ENCODE results near the gene FGF14. TPM values are rescaled to one million over a fixed set of nuclear protein-coding genes. Genes with fewer than 3 reads are reported as not detected.

FGF14 gene
- total and polyA plus RNA-seq, 2 experiments from 2014 or later, result 0.73 TPM; not detected in 1

GRCh38 chr13:102310691-102311418 lies 91.0 kb downstream of the FGF14 start:
- Histone ChIP-seq H4K20me1 (ENCODE audit: insufficient read depth, poor library complexity, severe bottlenecking) (no peaks in the 10 kb centered on the region), H3K4me2 (no peak overlapping the region), H3K9me2 (replicated peaks; ENCODE audit: insufficient read depth) (no peaks in the 10 kb centered on the region), H3K79me2 (no peaks in the 10 kb centered on the region), H3K36me3 (replicated peaks; ENCODE audit: insufficient read depth, low read depth) (no peaks in the 10 kb centered on the region), H3K4me1 (ENCODE audit: insufficient read depth) (no peaks in the 10 kb centered on the region), H2AFZ (no peak overlapping the region), H3K4me3 (no peak overlapping the region), H3K27me3 (no peaks in the 10 kb centered on the region), H3K9me3 (ENCODE audit: low read depth) (no peaks in the 10 kb centered on the region), H3K27ac (no peak overlapping the region)
- no peak for DNase-seq (ENCODE audit: low spot score)
- WGBS (ENCODE audit: low lambda C conversion rate, missing lambda C conversion rate), result 87% methylated on average over 4 of the region's 4 CpGs
- TF ChIP-seq EZH2phosphoT487 (IDR thresholded peaks at IDR 0.05; ENCODE audit: low read depth, severe bottlenecking, unreplicated experiment), result no peak

GRCh38 chr13:102309110-102309509 lies 92.7 kb downstream of the FGF14 start:
- no peaks in the 10 kb centered on the region for H4K20me1 ChIP-seq (ENCODE audit: insufficient read depth, poor library complexity, severe bottlenecking)
- no peak overlapping the region for H3K4me3 ChIP-seq
- TF ChIP-seq EZH2phosphoT487 (IDR thresholded peaks at IDR 0.05; ENCODE audit: low read depth, severe bottlenecking, unreplicated experiment) (no peak), CTCF (IDR thresholded peaks at IDR 0.05; ENCODE audit: poor library complexity) (no peak), EZH2 (IDR thresholded peaks at IDR 0.05; ENCODE audit: borderline replicate concordance) (no peak)
- H3K27me3 ChIP-seq, result no peaks in the 10 kb centered on the region
- DNase-seq (ENCODE audit: low spot score), result no peak
- no peak overlapping the region for H3K4me2 ChIP-seq
- no peaks in the 10 kb centered on the region for H3K36me3 ChIP-seq (replicated peaks; ENCODE audit: insufficient read depth, low read depth)
- H2AFZ ChIP-seq, result no peak overlapping the region
- H3K4me1 ChIP-seq (ENCODE audit: insufficient read depth), result no peaks in the 10 kb centered on the region
- no peaks in the 10 kb centered on the region for H3K79me2 ChIP-seq
- no peaks in the 10 kb centered on the region for H3K9me2 ChIP-seq (replicated peaks; ENCODE audit: insufficient read depth)
- no peaks in the 10 kb centered on the region for H3K9me3 ChIP-seq (ENCODE audit: low read depth)
- H3K27ac ChIP-seq, result no peak overlapping the region
- 60% methylated on average over 9 of the region's 9 CpGs for WGBS (ENCODE audit: low lambda C conversion rate, missing lambda C conversion rate)

- H3K27ac ChIP-seq, result no peak overlapping the region
- no peak overlapping the region for H3K4me2 ChIP-seq
- no peaks in the 10 kb centered on the region for H4K20me1 ChIP-seq (ENCODE audit: insufficient read depth, poor library complexity, severe bottlenecking)
- no peaks in the 10 kb centered on the region for H3K36me3 ChIP-seq (replicated peaks; ENCODE audit: insufficient read depth, low read depth)
- no peaks in the 10 kb centered on the region for H3K4me1 ChIP-seq (ENCODE audit: insufficient read depth)
- H3K27me3 ChIP-seq, result no peaks in the 10 kb centered on the region
- 72% methylated on average over 1 of the region's 1 CpG for WGBS (ENCODE audit: low lambda C conversion rate, missing lambda C conversion rate)
- no peaks in the 10 kb centered on the region for H3K79me2 ChIP-seq
- no peak for DNase-seq (ENCODE audit: low spot score)
- no peak overlapping the region for H3K4me3 ChIP-seq
- no peak overlapping the region for H2AFZ ChIP-seq
- H3K9me3 ChIP-seq (ENCODE audit: low read depth), result no peaks in the 10 kb centered on the region
- no peak for TF ChIP-seq EZH2phosphoT487 (IDR thresholded peaks at IDR 0.05; ENCODE audit: low read depth, severe bottlenecking, unreplicated experiment)
- no peak for TF ChIP-seq EZH2 (IDR thresholded peaks at IDR 0.05; ENCODE audit: borderline replicate concordance)
- TF ChIP-seq CTCF (IDR thresholded peaks at IDR 0.05; ENCODE audit: poor library complexity), result no peak
- H3K9me2 ChIP-seq (replicated peaks; ENCODE audit: insufficient read depth), result no peaks in the 10 kb centered on the region
Observed at GRCh38 chr13:102302534-102302933, 99.3 kb downstream of the FGF14 start.

GRCh38 chr13:102300379-102300778 lies 101.5 kb downstream of the FGF14 start:
- no peak for TF ChIP-seq EZH2 (IDR thresholded peaks at IDR 0.05; ENCODE audit: borderline replicate concordance)
- no peak for TF ChIP-seq EZH2phosphoT487 (IDR thresholded peaks at IDR 0.05; ENCODE audit: low read depth, severe bottlenecking, unreplicated experiment)
- no peak for TF ChIP-seq CTCF (IDR thresholded peaks at IDR 0.05; ENCODE audit: poor library complexity)
- DNase-seq (ENCODE audit: low spot score), result no peak
- no peak overlapping the region for H2AFZ ChIP-seq
- H3K27ac ChIP-seq, result no peak overlapping the region
- no peak overlapping the region for H3K4me3 ChIP-seq
- no peaks in the 10 kb centered on the region for H3K27me3 ChIP-seq
- H3K79me2 ChIP-seq, result no peaks in the 10 kb centered on the region
- no peaks in the 10 kb centered on the region for H4K20me1 ChIP-seq (ENCODE audit: insufficient read depth, poor library complexity, severe bottlenecking)
- WGBS (ENCODE audit: low lambda C conversion rate, missing lambda C conversion rate), result 89% methylated on average over 2 of the region's 2 CpGs
- no peaks in the 10 kb centered on the region for H3K9me3 ChIP-seq (ENCODE audit: low read depth)
- no peaks in the 10 kb centered on the region for H3K9me2 ChIP-seq (replicated peaks; ENCODE audit: insufficient read depth)
- no peak overlapping the region for H3K4me2 ChIP-seq
- H3K36me3 ChIP-seq (replicated peaks; ENCODE audit: insufficient read depth, low read depth), result no peaks in the 10 kb centered on the region
- no peaks in the 10 kb centered on the region for H3K4me1 ChIP-seq (ENCODE audit: insufficient read depth)
